ENCODE results near the gene CCDC7.

DNA sequence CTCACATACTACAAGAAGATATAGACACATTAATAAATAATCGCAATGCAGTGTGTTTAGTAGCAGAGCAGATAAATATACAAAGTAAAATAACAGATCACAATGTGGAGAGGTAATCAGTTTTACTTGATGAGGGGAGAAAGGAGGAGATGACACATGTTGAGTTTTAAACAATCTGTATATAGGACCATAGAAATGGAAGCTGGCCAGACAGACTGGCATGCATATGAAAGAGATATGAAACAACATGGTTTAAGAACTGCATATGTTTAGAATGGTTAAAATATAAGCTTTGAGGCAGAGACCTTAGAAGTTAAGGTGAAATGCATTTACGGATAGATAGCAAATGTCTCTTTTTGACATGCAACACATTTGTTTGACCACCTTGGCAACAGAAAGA lies 19.8 kb upstream of the CCDC7 start:
- TF ChIP-seq, protein P1, sequence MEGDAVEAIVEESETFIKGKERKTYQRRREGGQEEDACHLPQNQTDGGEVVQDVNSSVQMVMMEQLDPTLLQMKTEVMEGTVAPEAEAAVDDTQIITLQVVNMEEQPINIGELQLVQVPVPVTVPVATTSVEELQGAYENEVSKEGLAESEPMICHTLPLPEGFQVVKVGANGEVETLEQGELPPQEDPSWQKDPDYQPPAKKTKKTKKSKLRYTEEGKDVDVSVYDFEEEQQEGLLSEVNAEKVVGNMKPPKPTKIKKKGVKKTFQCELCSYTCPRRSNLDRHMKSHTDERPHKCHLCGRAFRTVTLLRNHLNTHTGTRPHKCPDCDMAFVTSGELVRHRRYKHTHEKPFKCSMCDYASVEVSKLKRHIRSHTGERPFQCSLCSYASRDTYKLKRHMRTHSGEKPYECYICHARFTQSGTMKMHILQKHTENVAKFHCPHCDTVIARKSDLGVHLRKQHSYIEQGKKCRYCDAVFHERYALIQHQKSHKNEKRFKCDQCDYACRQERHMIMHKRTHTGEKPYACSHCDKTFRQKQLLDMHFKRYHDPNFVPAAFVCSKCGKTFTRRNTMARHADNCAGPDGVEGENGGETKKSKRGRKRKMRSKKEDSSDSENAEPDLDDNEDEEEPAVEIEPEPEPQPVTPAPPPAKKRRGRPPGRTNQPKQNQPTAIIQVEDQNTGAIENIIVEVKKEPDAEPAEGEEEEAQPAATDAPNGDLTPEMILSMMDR (IDR thresholded peaks at IDR 0.05), result no peak
- no peak for TF ChIP-seq POLR2A (IDR thresholded peaks at IDR 0.05; ENCODE audit: low read depth)
- TF ChIP-seq POLR2AphosphoS5 (IDR thresholded peaks at IDR 0.05), result no peak

All from esophagus muscularis mucosa (tissue), 3 donors.